Measurements from ENCODE around the gene SCN11A. TPM values are rescaled to one million over a fixed set of nuclear protein-coding genes. Genes with fewer than 3 reads are reported as not detected.

Gene SCN11A
- total RNA-seq, 1 experiment from 2014 or later: not detected

Other genes starting within 250 kb of the SCN11A start
- not detected in 2 replicates for gene SCN10A, start 235.7 kb downstream of the SCN11A start, total RNA-seq (2014; rRNA removed; shearing (Covaris generic))
- 11.3 and 18.7 TPM in 2 replicates for gene WDR48, start 72 bp upstream of the SCN11A start, total RNA-seq (2014; rRNA removed; shearing (Covaris generic))
- gene GORASP1, start 55.7 kb upstream of the SCN11A start, total RNA-seq (2014; rRNA removed; shearing (Covaris generic)): 12.3 and 24.4 TPM in 2 replicates
- 0.25 and 0.35 TPM in 2 replicates for gene TTC21A, start 55.7 kb upstream of the SCN11A start, total RNA-seq (2014; rRNA removed; shearing (Covaris generic))
- gene CSRNP1, start 101.6 kb upstream of the SCN11A start, total RNA-seq (2014; rRNA removed; shearing (Covaris generic)): 3.8 and 4.3 TPM in 2 replicates
- not detected in 2 replicates for gene XIRP1, start 140.7 kb upstream of the SCN11A start, total RNA-seq (2014; rRNA removed; shearing (Covaris generic))
- gene CX3CR1, start 228.1 kb upstream of the SCN11A start, total RNA-seq (2014; rRNA removed; shearing (Covaris generic)): not detected in 2 replicates